Liver (tissue), 9 donors: ENCODE data around the gene SREK1. TPM values are rescaled to one million over a fixed set of nuclear protein-coding genes. Genes with fewer than 3 reads are reported as not detected.

Experiments used
- DNase-seq: peaks from one replicate; pipeline ENCODE4 v3.0.0-alpha.2; 2017; ENCODE audit warnings: low spot score
- H3K27ac ChIP-seq, 2 donors: one replicate each; pipeline ENCODE4 v1.7.0; 2013; ENCODE audit warnings: inconsistent platforms in 2 of 2, low read length in 2 of 2, control low read depth in 1 of 2, low read depth in 1 of 2, mild to moderate bottlenecking in 1 of 2
- H3K27me3 ChIP-seq, 4 donors: one replicate each; pipeline versions ENCODE4 v1.6.1 to v1.7.0; 2013; ENCODE audit warnings: low read length in 3 of 4, inconsistent platforms in 1 of 4, mild to moderate bottlenecking in 1 of 4, moderate library complexity in 1 of 4; ENCODE audit not compliant: control insufficient read depth in 4 of 4, insufficient read depth in 4 of 4
- H3K36me3 ChIP-seq, 4 donors: one replicate each; pipeline versions ENCODE4 v1.6.1 to v1.7.0; 2013; ENCODE audit warnings: low read length in 3 of 4, mild to moderate bottlenecking in 3 of 4, low read depth in 1 of 4, moderate library complexity in 1 of 4; ENCODE audit not compliant: control insufficient read depth in 4 of 4, insufficient read depth in 3 of 4
- H3K4me1 ChIP-seq, 4 donors: one replicate each; pipeline versions ENCODE4 v1.6.1 to v1.7.0; 2013; ENCODE audit warnings: low read length in 3 of 4, mild to moderate bottlenecking in 3 of 4, moderate library complexity in 1 of 4; ENCODE audit not compliant: control insufficient read depth in 4 of 4, insufficient read depth in 4 of 4
- H3K4me3 ChIP-seq, 3 donors: one replicate each; pipeline versions ENCODE4 v1.6.1 to v1.7.0; 2013; ENCODE audit warnings: low read length in 3 of 3, control low read depth in 1 of 3, low read depth in 1 of 3, mild to moderate bottlenecking in 1 of 3
- H3K9ac ChIP-seq, 2 donors: one replicate each; pipeline ENCODE4 v1.7.0; 2013; ENCODE audit warnings: low read length in 2 of 2, mild to moderate bottlenecking in 2 of 2, moderate library complexity in 2 of 2, control low read depth in 1 of 2, low read depth in 1 of 2
- H3K9me3 ChIP-seq, 4 donors: one replicate each; pipeline versions ENCODE4 v1.6.1 to v1.7.0; 2013; ENCODE audit warnings: low read length in 3 of 4; ENCODE audit not compliant: control insufficient read depth in 4 of 4
- EGR1 ChIP-seq, 2 donors: IDR thresholded peaks; 2 replicates each; pipeline ENCODE4 v1.6.1; 2016 to 2018; ENCODE audit warnings: antibody characterized with exemption in 2 of 2, low read depth in 2 of 2
- FOXA1 ChIP-seq: IDR thresholded peaks from 2 replicates; pipeline ENCODE4 v1.6.1; 2016; ENCODE audit warnings: antibody characterized with exemption
- FOXA2 ChIP-seq: IDR thresholded peaks from 2 replicates; pipeline ENCODE4 v1.6.1; 2016; ENCODE audit warnings: antibody characterized with exemption
- GABPA ChIP-seq, 2 donors: IDR thresholded peaks in 1 of 2; conservative IDR thresholded peaks in 1 of 2; 2 replicates each; pipeline ENCODE4 v1.6.1; 2016; ENCODE audit warnings: antibody characterized with exemption in 2 of 2, mild to moderate bottlenecking in 1 of 2, moderate library complexity in 1 of 2
- HNF4A ChIP-seq, 2 donors: conservative IDR thresholded peaks; 2 replicates each; pipeline ENCODE4 v1.6.1; 2016; ENCODE audit warnings: antibody characterized with exemption in 2 of 2, mild to moderate bottlenecking in 2 of 2
- HNF4G ChIP-seq: IDR thresholded peaks from 2 replicates; pipeline ENCODE4 v1.6.1; 2016; ENCODE audit warnings: antibody characterized with exemption
- JUND ChIP-seq, 2 donors: IDR thresholded peaks; 2 replicates each; pipeline ENCODE4 v1.6.1; 2016; ENCODE audit warnings: antibody characterized with exemption in 2 of 2
- NR2F2 ChIP-seq: IDR thresholded peaks from 2 replicates; pipeline ENCODE4 v1.6.1; 2016; ENCODE audit warnings: antibody characterized with exemption
- RAD21 ChIP-seq, 2 donors: IDR thresholded peaks; 2 replicates each; pipeline ENCODE4 v1.6.1; 2016; ENCODE audit warnings: antibody characterized with exemption in 2 of 2, mild to moderate bottlenecking in 2 of 2
- RXRA ChIP-seq, 2 donors: IDR thresholded peaks; 2 replicates each; pipeline ENCODE4 v1.6.1; 2017 to 2018; ENCODE audit warnings: antibody characterized with exemption in 2 of 2, mild to moderate bottlenecking in 1 of 2
- SP1 ChIP-seq: IDR thresholded peaks from 2 replicates; pipeline ENCODE4 v1.6.1; 2018; ENCODE audit warnings: antibody characterized with exemption, mild to moderate bottlenecking
- TAF1 ChIP-seq: conservative IDR thresholded peaks from 2 replicates; pipeline ENCODE4 v1.6.1; 2016; ENCODE audit warnings: antibody characterized with exemption, mild to moderate bottlenecking
- YY1 ChIP-seq: IDR thresholded peaks from 2 replicates; pipeline ENCODE4 v1.6.1; 2016; ENCODE audit warnings: antibody characterized with exemption, mild to moderate bottlenecking
- WGBS: extraction: QIAGEN DNeasy Blood & Tissue Kit; methylation state at CpG from one replicate; pipeline ENCODE4 v1.1.7; 2013; 5-methylcytosine and 5-hydroxymethylcytosine counted together
- polyA plus RNA-seq, 2 donors: library from polyadenylated mRNA; stranded (reverse) in 1 of 2; unstranded in 1 of 2; fragments of 200-250 nt in 1 of 2; fragments of >200 nt in 1 of 2; fragmentation: Nextera tagmentation in 1 of 2; extraction: Ambion mirVana in 1 of 2; gene quantifications; one replicate each; pipeline versions ENCODE4 v1.2.1 to v1.2.3, GENCODE V29; 2013 to 2015
- total RNA-seq, 2 donors: library from RNA; depleted of rRNA; stranded (reverse); fragments of >200 nt; gene quantifications; one replicate each; pipeline ENCODE4 v1.2.3, GENCODE V29; 2014
- TF ChIP-seq, protein P1 (sequence below): IDR thresholded peaks from 2 replicates; pipeline ENCODE4 v1.6.1; 2016; ENCODE audit warnings: antibody characterized with exemption
- TF ChIP-seq, protein P2 (sequence below): IDR thresholded peaks from 2 replicates; pipeline ENCODE4 v1.6.1; 2016; ENCODE audit warnings: antibody characterized with exemption, mild to moderate bottlenecking
- TF ChIP-seq, protein P3 (sequence below): IDR thresholded peaks from 2 replicates; pipeline ENCODE4 v1.6.1; 2016; ENCODE audit warnings: antibody characterized with exemption
- TF ChIP-seq, protein P4 (sequence below): fragments of 150-350 bp; IDR thresholded peaks from 2 replicates; pipeline ENCODE4 v1.5.1; 2017; ENCODE audit warnings: improper control_type of control experiment, low read depth, low read length; ENCODE audit not compliant: missing input control
- TF ChIP-seq, protein P5 (sequence below): IDR thresholded peaks from 2 replicates; pipeline ENCODE4 v1.6.1; 2016; ENCODE audit warnings: antibody characterized with exemption
- donor health status: healthy.
- donor health status: healthy.
- donor health status: healthy.
- donor health status: healthy.
- donor health status: healthy.

SREK1 gene
- total and polyA plus RNA-seq, 4 donors = 10.2 to 85.8 (median 43.9) TPM

DNA sequence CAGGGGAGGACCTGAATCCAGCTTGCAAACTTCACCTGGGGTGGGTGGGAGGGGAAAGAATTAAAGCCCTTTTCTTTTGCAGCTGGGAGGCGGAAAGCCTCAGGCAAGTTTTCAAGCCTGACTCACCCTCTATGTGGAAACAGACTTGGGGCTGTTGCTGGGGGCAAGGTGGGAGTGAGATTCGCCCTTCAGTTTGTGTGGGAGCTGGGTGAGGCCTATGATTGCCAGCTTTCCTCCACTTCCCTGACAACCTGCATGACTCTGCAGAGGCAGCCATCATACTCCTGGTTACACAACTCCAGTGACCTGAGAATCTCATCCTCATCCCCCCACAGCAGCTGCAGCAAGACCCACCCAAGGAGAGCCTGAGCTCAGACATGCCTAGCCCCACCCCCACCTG, 43.2 kb upstream of the SREK1 start:
- Histone ChIP-seq H3K27me3 (no peaks in the 10 kb centered on the region), H3K4me3 (no peak overlapping the region), H3K9ac (no peak overlapping the region), H3K4me1 (no peaks in the 10 kb centered on the region), H3K27ac (no peak overlapping the region), H3K9me3 (peaks cover 5 to 8% (median 7%) of the 10 kb centered on the region in 4 donors), H3K36me3 (no peaks in the 10 kb centered on the region)
- DNase-seq = no peak
- 99% methylated on average over 2 of the region's 2 CpGs for WGBS
- no peak for TF ChIP-seq EGR1 (IDR thresholded peaks at IDR 0.05; ENCODE audit: low read depth in 2 of 2)
- TF ChIP-seq NR2F2 = no peak
- TF ChIP-seq, protein P1, sequence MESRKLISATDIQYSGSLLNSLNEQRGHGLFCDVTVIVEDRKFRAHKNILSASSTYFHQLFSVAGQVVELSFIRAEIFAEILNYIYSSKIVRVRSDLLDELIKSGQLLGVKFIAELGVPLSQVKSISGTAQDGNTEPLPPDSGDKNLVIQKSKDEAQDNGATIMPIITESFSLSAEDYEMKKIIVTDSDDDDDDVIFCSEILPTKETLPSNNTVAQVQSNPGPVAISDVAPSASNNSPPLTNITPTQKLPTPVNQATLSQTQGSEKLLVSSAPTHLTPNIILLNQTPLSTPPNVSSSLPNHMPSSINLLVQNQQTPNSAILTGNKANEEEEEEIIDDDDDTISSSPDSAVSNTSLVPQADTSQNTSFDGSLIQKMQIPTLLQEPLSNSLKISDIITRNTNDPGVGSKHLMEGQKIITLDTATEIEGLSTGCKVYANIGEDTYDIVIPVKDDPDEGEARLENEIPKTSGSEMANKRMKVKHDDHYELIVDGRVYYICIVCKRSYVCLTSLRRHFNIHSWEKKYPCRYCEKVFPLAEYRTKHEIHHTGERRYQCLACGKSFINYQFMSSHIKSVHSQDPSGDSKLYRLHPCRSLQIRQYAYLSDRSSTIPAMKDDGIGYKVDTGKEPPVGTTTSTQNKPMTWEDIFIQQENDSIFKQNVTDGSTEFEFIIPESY = no peak
- TF ChIP-seq RXRA (IDR thresholded peaks at IDR 0.05) = no peak
- TF ChIP-seq, protein P2, sequence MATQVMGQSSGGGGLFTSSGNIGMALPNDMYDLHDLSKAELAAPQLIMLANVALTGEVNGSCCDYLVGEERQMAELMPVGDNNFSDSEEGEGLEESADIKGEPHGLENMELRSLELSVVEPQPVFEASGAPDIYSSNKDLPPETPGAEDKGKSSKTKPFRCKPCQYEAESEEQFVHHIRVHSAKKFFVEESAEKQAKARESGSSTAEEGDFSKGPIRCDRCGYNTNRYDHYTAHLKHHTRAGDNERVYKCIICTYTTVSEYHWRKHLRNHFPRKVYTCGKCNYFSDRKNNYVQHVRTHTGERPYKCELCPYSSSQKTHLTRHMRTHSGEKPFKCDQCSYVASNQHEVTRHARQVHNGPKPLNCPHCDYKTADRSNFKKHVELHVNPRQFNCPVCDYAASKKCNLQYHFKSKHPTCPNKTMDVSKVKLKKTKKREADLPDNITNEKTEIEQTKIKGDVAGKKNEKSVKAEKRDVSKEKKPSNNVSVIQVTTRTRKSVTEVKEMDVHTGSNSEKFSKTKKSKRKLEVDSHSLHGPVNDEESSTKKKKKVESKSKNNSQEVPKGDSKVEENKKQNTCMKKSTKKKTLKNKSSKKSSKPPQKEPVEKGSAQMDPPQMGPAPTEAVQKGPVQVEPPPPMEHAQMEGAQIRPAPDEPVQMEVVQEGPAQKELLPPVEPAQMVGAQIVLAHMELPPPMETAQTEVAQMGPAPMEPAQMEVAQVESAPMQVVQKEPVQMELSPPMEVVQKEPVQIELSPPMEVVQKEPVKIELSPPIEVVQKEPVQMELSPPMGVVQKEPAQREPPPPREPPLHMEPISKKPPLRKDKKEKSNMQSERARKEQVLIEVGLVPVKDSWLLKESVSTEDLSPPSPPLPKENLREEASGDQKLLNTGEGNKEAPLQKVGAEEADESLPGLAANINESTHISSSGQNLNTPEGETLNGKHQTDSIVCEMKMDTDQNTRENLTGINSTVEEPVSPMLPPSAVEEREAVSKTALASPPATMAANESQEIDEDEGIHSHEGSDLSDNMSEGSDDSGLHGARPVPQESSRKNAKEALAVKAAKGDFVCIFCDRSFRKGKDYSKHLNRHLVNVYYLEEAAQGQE = no peak
- TF ChIP-seq TAF1 = no peak
- TF ChIP-seq, protein P3, sequence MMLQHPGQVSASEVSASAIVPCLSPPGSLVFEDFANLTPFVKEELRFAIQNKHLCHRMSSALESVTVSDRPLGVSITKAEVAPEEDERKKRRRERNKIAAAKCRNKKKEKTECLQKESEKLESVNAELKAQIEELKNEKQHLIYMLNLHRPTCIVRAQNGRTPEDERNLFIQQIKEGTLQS = no peak
- no peak for TF ChIP-seq SP1

DNA sequence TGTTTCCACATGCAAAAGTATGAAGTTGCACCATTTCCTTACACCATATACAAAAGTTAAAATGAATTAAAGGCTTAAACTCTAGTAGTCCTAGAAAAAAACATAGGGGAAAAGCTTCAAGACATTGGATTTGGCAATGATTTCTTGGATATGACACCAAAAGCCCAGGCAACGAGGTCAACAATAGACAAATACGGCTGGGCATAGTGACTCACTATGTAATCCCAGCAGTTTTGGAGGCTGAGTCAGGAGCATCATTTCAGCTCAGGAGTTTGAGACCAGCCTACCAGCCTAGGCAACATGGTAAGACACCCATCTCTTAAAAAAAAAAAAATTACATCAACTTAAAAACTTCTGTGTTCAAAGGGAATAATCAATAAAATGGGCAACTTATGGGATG, 30.9 kb upstream of the SREK1 start:
- WGBS = 95% methylated on average over 2 of the region's 2 CpGs
- Histone ChIP-seq H3K9me3 (peaks cover 0 to 7% (median 4%) of the 10 kb centered on the region in 4 donors), H3K4me3 (no peak overlapping the region), H3K27me3 (no peaks in the 10 kb centered on the region), H3K9ac (no peak overlapping the region), H3K4me1 (no peaks in the 10 kb centered on the region), H3K27ac (no peak overlapping the region), H3K36me3 (no peaks in the 10 kb centered on the region)
- DNase-seq = no peak
- TF ChIP-seq SP1 (no peak), JUND (IDR thresholded peaks at IDR 0.05) (no peak), TAF1 (no peak), GABPA (IDR thresholded peaks at IDR 0.05 in 1 of 2, conservative IDR thresholded peaks at IDR 0.05 in 1 of 2) (no peak), RXRA (IDR thresholded peaks at IDR 0.05) (no peak), FOXA2 (no peak), FOXA1 (no peak), YY1 (no peak), HNF4G (no peak), EGR1 (IDR thresholded peaks at IDR 0.05; ENCODE audit: low read depth in 2 of 2) (no peak), RAD21 (IDR thresholded peaks at IDR 0.05) (no peak), NR2F2 (no peak), HNF4A (conservative IDR thresholded peaks at IDR 0.05) (no peak)
- TF ChIP-seq, protein P4, sequence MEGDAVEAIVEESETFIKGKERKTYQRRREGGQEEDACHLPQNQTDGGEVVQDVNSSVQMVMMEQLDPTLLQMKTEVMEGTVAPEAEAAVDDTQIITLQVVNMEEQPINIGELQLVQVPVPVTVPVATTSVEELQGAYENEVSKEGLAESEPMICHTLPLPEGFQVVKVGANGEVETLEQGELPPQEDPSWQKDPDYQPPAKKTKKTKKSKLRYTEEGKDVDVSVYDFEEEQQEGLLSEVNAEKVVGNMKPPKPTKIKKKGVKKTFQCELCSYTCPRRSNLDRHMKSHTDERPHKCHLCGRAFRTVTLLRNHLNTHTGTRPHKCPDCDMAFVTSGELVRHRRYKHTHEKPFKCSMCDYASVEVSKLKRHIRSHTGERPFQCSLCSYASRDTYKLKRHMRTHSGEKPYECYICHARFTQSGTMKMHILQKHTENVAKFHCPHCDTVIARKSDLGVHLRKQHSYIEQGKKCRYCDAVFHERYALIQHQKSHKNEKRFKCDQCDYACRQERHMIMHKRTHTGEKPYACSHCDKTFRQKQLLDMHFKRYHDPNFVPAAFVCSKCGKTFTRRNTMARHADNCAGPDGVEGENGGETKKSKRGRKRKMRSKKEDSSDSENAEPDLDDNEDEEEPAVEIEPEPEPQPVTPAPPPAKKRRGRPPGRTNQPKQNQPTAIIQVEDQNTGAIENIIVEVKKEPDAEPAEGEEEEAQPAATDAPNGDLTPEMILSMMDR = no peak
- TF ChIP-seq, protein P1 = no peak
- TF ChIP-seq, protein P2 = no peak
- TF ChIP-seq, protein P3 = no peak
- TF ChIP-seq, protein P5, sequence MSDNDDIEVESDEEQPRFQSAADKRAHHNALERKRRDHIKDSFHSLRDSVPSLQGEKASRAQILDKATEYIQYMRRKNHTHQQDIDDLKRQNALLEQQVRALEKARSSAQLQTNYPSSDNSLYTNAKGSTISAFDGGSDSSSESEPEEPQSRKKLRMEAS = no peak
